Testis (tissue), 3 donors: ENCODE measurements around the gene LMNTD2. TPM values are rescaled to one million over a fixed set of nuclear protein-coding genes. Genes with fewer than 3 reads are reported as not detected.
A peak's percentile ranks its signal among the peaks of the same experiment; 100 is the strongest.

Experiments
- DNase-seq: peaks from one replicate; pipeline ENCODE4 v3.0.0-alpha.2; 2019
- H3K27ac ChIP-seq, 2 donors: fragments of 200-600 bp; sonication (generic); one replicate each; pipeline ENCODE4 v1.5.1; 2019
- H3K27me3 ChIP-seq: fragments of 200-600 bp; sonication (generic); one replicate; pipeline ENCODE4 v1.5.1; 2019
- H3K36me3 ChIP-seq: fragments of 200-600 bp; sonication (generic); one replicate; pipeline ENCODE4 v1.5.1; 2017; ENCODE audit warnings: low read depth; ENCODE audit errors: missing control alignments
- H3K4me1 ChIP-seq: fragments of 200-600 bp; sonication (generic); one replicate; pipeline ENCODE4 v1.5.1; 2019
- H3K4me3 ChIP-seq, 2 donors: fragments of 200-600 bp; sonication (generic); one replicate each; pipeline ENCODE4 v1.5.1; 2017 to 2019
- H3K9me3 ChIP-seq: fragments of 200-600 bp; sonication (generic); one replicate; pipeline ENCODE4 v1.5.1; 2017
- CTCF ChIP-seq, 3 experiments: fragments of 450-650 bp in 2 of 3; fragments of 200-600 bp in 1 of 3; sonication (generic) in 1 of 3; IDR thresholded peaks; one replicate each; pipeline ENCODE4 v1.5.1; 2016 to 2019; ENCODE audit warnings: antibody characterized with exemption in 3 of 3, mild to moderate bottlenecking in 2 of 3, moderate library complexity in 1 of 3
- POLR2A ChIP-seq: fragments of 450-650 bp; IDR thresholded peaks from one replicate; pipeline ENCODE4 v1.6.1; 2017; ENCODE audit warnings: antibody characterized with exemption, mild to moderate bottlenecking, moderate library complexity
- WGBS, 2 donors: methylation state at CpG; one replicate each; pipeline ENCODE4 v1.1.5; 2018; 5-methylcytosine and 5-hydroxymethylcytosine counted together
- intact Hi-C: fragments of 100-400 bp; cut with DNase I; formaldehyde crosslinking; loops from one replicate; pipeline ENCODE4 v1.15.1; 2023; ENCODE audit warnings: low total_unique reads
- polyA plus RNA-seq: library from polyadenylated mRNA; stranded (reverse); fragments of 350-450 nt; fragmentation: Illumina TruSeq; extraction: RNeasy Lipid Tissue Mini Kit (QIAGEN cat#74804); gene quantifications from one replicate; pipeline ENCODE4 v1.2.3, GENCODE V29; 2014; ENCODE audit warnings: low read depth, low replicate concordance; ENCODE audit not compliant: insufficient read depth
- total RNA-seq, 2 donors: library from RNA; depleted of rRNA; stranded (reverse); fragments of >200 nt; gene quantifications; one replicate each; pipeline ENCODE4 v1.2.3, GENCODE V29; 2016

The LMNTD2 gene
- total and polyA plus RNA-seq, 3 donors from 2014 or later = 26.1 to 59.9 (median 29.2) TPM

GRCh38 chr11:595400-595799 lies 34.9 kb upstream of the LMNTD2 start:
- no peaks in the 10 kb centered on the region for H3K36me3 ChIP-seq
- H3K27ac ChIP-seq = no peak overlapping the region
- intact Hi-C loops = no loop called here
- no peak for DNase-seq
- H3K4me3 ChIP-seq = no peak overlapping the region
- no peaks in the 10 kb centered on the region for H3K9me3 ChIP-seq
- no peaks in the 10 kb centered on the region for H3K27me3 ChIP-seq
- H3K4me1 ChIP-seq = no peaks in the 10 kb centered on the region
- TF ChIP-seq CTCF (IDR thresholded peaks at IDR 0.05) (no peak), POLR2A (no peak)
- WGBS, 2 donors = 90 to 93% methylated on average over 10 of the region's 10 CpGs

- DNase-seq = no peak
- H3K27me3 ChIP-seq = no peaks in the 10 kb centered on the region
- 85 to 88% methylated on average over 17 to 21 of the region's 21 CpGs for WGBS, 2 donors
- H3K4me3 ChIP-seq = no peak overlapping the region
- H3K4me1 ChIP-seq = no peaks in the 10 kb centered on the region
- H3K36me3 ChIP-seq = no peaks in the 10 kb centered on the region
- H3K27ac ChIP-seq = no peak overlapping the region
- TF ChIP-seq CTCF (IDR thresholded peaks at IDR 0.05) (no peak), POLR2A (no peak)
- intact Hi-C loops = no loop called here
- H3K9me3 ChIP-seq = no peaks in the 10 kb centered on the region
These were observed 32.8 kb upstream of the LMNTD2 start for GRCh38 chr11:593347-593746.

- H3K27ac ChIP-seq = no peak overlapping the region
- DNase-seq = no peak
- 88 to 91% methylated on average over 10 of the region's 10 CpGs for WGBS, 2 donors
- intact Hi-C loops = no loop called here
- no peaks in the 10 kb centered on the region for H3K4me1 ChIP-seq
- H3K27me3 ChIP-seq = no peaks in the 10 kb centered on the region
- no peaks in the 10 kb centered on the region for H3K36me3 ChIP-seq
- no peaks in the 10 kb centered on the region for H3K9me3 ChIP-seq
- no peak for TF ChIP-seq POLR2A
- no peak for TF ChIP-seq CTCF (IDR thresholded peaks at IDR 0.05)
- no peak overlapping the region for H3K4me3 ChIP-seq
These were observed 32.4 kb upstream of the LMNTD2 start for GRCh38 chr11:592918-593317.

- Histone ChIP-seq H3K4me3 (no peak overlapping the region), H3K4me1 (no peaks in the 10 kb centered on the region), H3K27ac (no peak overlapping the region), H3K9me3 (no peaks in the 10 kb centered on the region), H3K27me3 (no peaks in the 10 kb centered on the region), H3K36me3 (no peaks in the 10 kb centered on the region)
- DNase-seq = no peak
- 91 to 96% methylated on average over 21 to 22 of the region's 22 CpGs for WGBS, 2 donors
- intact Hi-C loops = no loop called here
- no peak for TF ChIP-seq CTCF (IDR thresholded peaks at IDR 0.05)
- no peak for TF ChIP-seq POLR2A
These were observed 32.0 kb upstream of the LMNTD2 start for GRCh38 chr11:592501-592900.

GRCh38 chr11:590997-591396 lies 30.5 kb upstream of the LMNTD2 start:
- H3K4me3 ChIP-seq = no peak overlapping the region
- no peaks in the 10 kb centered on the region for H3K27me3 ChIP-seq
- H3K27ac ChIP-seq = no peak overlapping the region
- WGBS, 2 donors = 46 to 60% methylated on average over 11 of the region's 11 CpGs
- H3K4me1 ChIP-seq = no peaks in the 10 kb centered on the region
- intact Hi-C loops = no loop called here
- no peaks in the 10 kb centered on the region for H3K9me3 ChIP-seq
- H3K36me3 ChIP-seq = no peaks in the 10 kb centered on the region
- TF ChIP-seq POLR2A = no peak
- TF ChIP-seq CTCF (IDR thresholded peaks at IDR 0.05) = no peak
- peak; percentile 71 for DNase-seq
